Activated CD4-positive, alpha-beta memory T cell treated with anti-CD3 and anti-CD28 coated beads for 36 hours (primary cell): ENCODE results near the gene SCAMP4. TPM values are rescaled to one million over a fixed set of nuclear protein-coding genes. Genes with fewer than 3 reads are reported as not detected.

Experiments
- CTCF ChIA-PET: fragments of 350-600 bp; sonication (Branson Sonifier 250); formaldehyde crosslinking; loops from one replicate; lab custom pipeline; 2021; ENCODE audit warnings: antibody characterized with exemption, inconsistent platforms; lab: Charles Lee
- POLR2A ChIA-PET: fragments of 350-600 bp; sonication (Branson Sonifier 250); formaldehyde crosslinking; loops from one replicate; lab custom pipeline; 2021; ENCODE audit warnings: antibody characterized with exemption; lab: Charles Lee
- DNase-seq: peaks from one replicate; pipeline ENCODE4 v3.0.0-alpha.2; 2020
- H3K27ac Mint-ChIP-seq: one replicate; pipeline ENCODE4 v1.8.0; 2021; ENCODE audit warnings: mixed read lengths
- H3K27me3 Mint-ChIP-seq: one replicate; pipeline ENCODE4 v1.8.0; 2021; ENCODE audit warnings: mixed read lengths
- H3K36me3 Mint-ChIP-seq: one replicate; pipeline ENCODE4 v1.8.0; 2021; ENCODE audit warnings: mixed read lengths
- H3K4me1 Mint-ChIP-seq: one replicate; pipeline ENCODE4 v1.8.0; 2021; ENCODE audit warnings: low read depth, mixed read lengths
- H3K4me3 Mint-ChIP-seq: one replicate; pipeline ENCODE4 v1.8.0; 2021; ENCODE audit warnings: mild to moderate bottlenecking, mixed read lengths
- H3K9me3 Mint-ChIP-seq: one replicate; pipeline ENCODE4 v1.8.0; 2021; ENCODE audit warnings: mixed read lengths
- intact Hi-C: fragments of 100-400 bp; cut with micrococcal nuclease; formaldehyde crosslinking; loops from one replicate; pipeline ENCODE4 v1.15.1; 2023
- total RNA-seq, 2 experiments: library from RNA; stranded (reverse); gene quantifications; one replicate each; pipeline ENCODE4 v1.2.3, GENCODE V29; 2021

Gene SCAMP4
- total RNA-seq, 2 experiments from 2014 or later = 24.2 to 28.4 TPM

GRCh38 chr19:1936430-1936829 is 31.2 kb downstream of the SCAMP4 start:
- H3K27ac Mint-ChIP-seq = no peak overlapping the region
- intact Hi-C loops = no loop called here
- H3K4me3 Mint-ChIP-seq = no peak overlapping the region

GRCh38 chr19:1936916-1937610 is 31.9 kb downstream of the SCAMP4 start:
- peaks cover 14% of the 10 kb centered on the region for H3K4me1 Mint-ChIP-seq
- H3K9me3 Mint-ChIP-seq = peaks cover 12% of the 10 kb centered on the region
- intact Hi-C loops = no loop called here
- no peak overlapping the region for H3K4me3 Mint-ChIP-seq
- POLR2A ChIA-PET = interaction anchor here (0.8 to 1.0 kb wide), 2 partner anchors 40 to 62 kb away, joined by 3 to 4 read pairs; no protein-coding TSS in a partner anchor
- H3K36me3 Mint-ChIP-seq = no peaks in the 10 kb centered on the region
- H3K27me3 Mint-ChIP-seq = no peaks in the 10 kb centered on the region
- H3K27ac Mint-ChIP-seq = no peak overlapping the region
- no peak for DNase-seq
- CTCF ChIA-PET = interaction anchor here (1.2 kb wide), 1 partner anchor 14 kb away, joined by 5 read pairs; no protein-coding TSS in a partner anchor

More at GRCh38 chr19:1936430-1936829, 31.2 kb downstream of the SCAMP4 start:
- Mint-ChIP-seq H3K9me3 (peaks cover 17% of the 10 kb centered on the region), H3K36me3 (peaks cover 4% of the 10 kb centered on the region), H3K4me1 (peaks cover 14% of the 10 kb centered on the region), H3K27me3 (no peaks in the 10 kb centered on the region)
- no peak for DNase-seq
- CTCF ChIA-PET = no interaction called here
- POLR2A ChIA-PET = interaction anchor here (1.0 kb wide), 1 partner anchor 62 kb away, joined by 4 read pairs; no protein-coding TSS in a partner anchor

GRCh38 chr19:1938071-1938470 is 32.9 kb downstream of the SCAMP4 start:
- POLR2A ChIA-PET = no interaction called here
- no peak overlapping the region for H3K27ac Mint-ChIP-seq
- CTCF ChIA-PET = no interaction called here

GRCh38 chr19:1941146-1942077 is 36.2 kb downstream of the SCAMP4 start, which contains the start of gene CSNK1G2:
Gene CSNK1G2 (plus strand): TSS chr19:1941172. CDS start chr19:1969773, 28,601 bp downstream.
- Mint-ChIP-seq H3K36me3 (peaks cover 2% of the 10 kb centered on the region), H3K27me3 (no peaks in the 10 kb centered on the region), H3K27ac (peak within 1 kb of the TSS; percentile 94), H3K4me3 (peak within 1 kb of the TSS; percentile 87), H3K9me3 (no peaks in the 10 kb centered on the region), H3K4me1 (peaks cover 30% of the 10 kb centered on the region)
- intact Hi-C loops = loop anchor here (1.0 to 2.0 kb wide), 2 partner anchors 36 to 155 kb away; partner anchors contain the start of genes ADAT3, IZUMO4, MOB3A and SCAMP4
- ChIA-PET CTCF (interaction anchor here (1.2 to 3.3 kb wide), 2 partner anchors 11 to 18 kb away, joined by 4 to 19 read pairs; no protein-coding TSS in a partner anchor), POLR2A (no interaction called here)
- no peak for DNase-seq

More at GRCh38 chr19:1938071-1938470, 32.9 kb downstream of the SCAMP4 start:
- H3K4me1 Mint-ChIP-seq = peaks cover 18% of the 10 kb centered on the region
- no peaks in the 10 kb centered on the region for H3K36me3 Mint-ChIP-seq
- no peak overlapping the region for H3K4me3 Mint-ChIP-seq
- intact Hi-C loops = no loop called here
- DNase-seq = no peak
- H3K9me3 Mint-ChIP-seq = peaks cover 7% of the 10 kb centered on the region
- no peaks in the 10 kb centered on the region for H3K27me3 Mint-ChIP-seq

- peak overlapping the region; percentile 94 for H3K27ac Mint-ChIP-seq
- peaks cover 2% of the 10 kb centered on the region for H3K36me3 Mint-ChIP-seq
- POLR2A ChIA-PET = interaction anchor here (1.1 kb wide), 1 partner anchor 66 kb away, joined by 3 read pairs; no protein-coding TSS in a partner anchor
- intact Hi-C loops = loop anchor here (1.0 to 2.0 kb wide), 2 partner anchors 37 to 154 kb away; partner anchors contain the start of genes ADAT3, IZUMO4, MOB3A and SCAMP4
- CTCF ChIA-PET = interaction anchor here (0.9 to 3.3 kb wide), 6 partner anchors 11 to 78 kb away, joined by 3 to 19 read pairs (median 4); no protein-coding TSS in a partner anchor
- peaks cover 30% of the 10 kb centered on the region for H3K4me1 Mint-ChIP-seq
- DNase-seq = peak; percentile 89
- no peaks in the 10 kb centered on the region for H3K27me3 Mint-ChIP-seq
- H3K4me3 Mint-ChIP-seq = peak overlapping the region; percentile 84
- no peaks in the 10 kb centered on the region for H3K9me3 Mint-ChIP-seq
These were observed 37.1 kb downstream of the SCAMP4 start for GRCh38 chr19:1942078-1942933.

- no peaks in the 10 kb centered on the region for H3K9me3 Mint-ChIP-seq
- peaks cover 30% of the 10 kb centered on the region for H3K4me1 Mint-ChIP-seq
- peaks cover 2% of the 10 kb centered on the region for H3K36me3 Mint-ChIP-seq
- no peak for DNase-seq
- peak overlapping the region; percentile 94 for H3K27ac Mint-ChIP-seq
- intact Hi-C loops = loop anchor here (1.0 to 2.0 kb wide), 2 partner anchors 38 to 154 kb away; partner anchors contain the start of genes ADAT3, IZUMO4, MOB3A and SCAMP4
- no peaks in the 10 kb centered on the region for H3K27me3 Mint-ChIP-seq
- peak overlapping the region; percentile 84 for H3K4me3 Mint-ChIP-seq
- ChIA-PET CTCF (interaction anchor here (0.9 to 3.3 kb wide), 6 partner anchors 11 to 78 kb away, joined by 3 to 19 read pairs (median 4); no protein-coding TSS in a partner anchor), POLR2A (interaction anchor here (1.1 kb wide), 1 partner anchor 66 kb away, joined by 3 read pairs; no protein-coding TSS in a partner anchor)
These were observed 37.8 kb downstream of the SCAMP4 start for GRCh38 chr19:1942934-1943555.

- Mint-ChIP-seq H3K27me3 (no peaks in the 10 kb centered on the region), H3K27ac (peak overlapping the region; percentile 94), H3K36me3 (peaks cover 4% of the 10 kb centered on the region), H3K9me3 (no peaks in the 10 kb centered on the region), H3K4me3 (peak overlapping the region; percentile 84), H3K4me1 (peaks cover 33% of the 10 kb centered on the region)
- ChIA-PET CTCF (interaction anchor here (1.6 to 3.3 kb wide), 2 partner anchors 10 to 14 kb away, joined by 4 to 19 read pairs; no protein-coding TSS in a partner anchor), POLR2A (no interaction called here)
- intact Hi-C loops = loop anchor here (2.0 kb wide), 1 partner anchor 153 kb away; the partner anchor contains the start of genes IZUMO4 and MOB3A
- DNase-seq = no peak
These were observed 38.5 kb downstream of the SCAMP4 start for GRCh38 chr19:1943661-1944087.

GRCh38 chr19:1944088-1944915 is 39.1 kb downstream of the SCAMP4 start:
- H3K4me3 Mint-ChIP-seq = peak overlapping the region; percentile 40
- no peaks in the 10 kb centered on the region for H3K27me3 Mint-ChIP-seq
- CTCF ChIA-PET = interaction anchor here (0.6 to 3.3 kb wide), 3 partner anchors 14 to 62 kb away, joined by 3 to 19 read pairs (median 3); no protein-coding TSS in a partner anchor
- DNase-seq = no peak
- H3K36me3 Mint-ChIP-seq = peaks cover 6% of the 10 kb centered on the region
- POLR2A ChIA-PET = no interaction called here
- peaks cover 38% of the 10 kb centered on the region for H3K4me1 Mint-ChIP-seq
- no peaks in the 10 kb centered on the region for H3K9me3 Mint-ChIP-seq
- no peak overlapping the region for H3K27ac Mint-ChIP-seq
- intact Hi-C loops = no loop called here

GRCh38 chr19:1944916-1945561 is 39.8 kb downstream of the SCAMP4 start:
- Mint-ChIP-seq H3K27ac (no peak overlapping the region), H3K4me3 (no peak overlapping the region), H3K27me3 (no peaks in the 10 kb centered on the region), H3K4me1 (peaks cover 32% of the 10 kb centered on the region), H3K36me3 (peaks cover 9% of the 10 kb centered on the region), H3K9me3 (no peaks in the 10 kb centered on the region)
- CTCF ChIA-PET = interaction anchor here (0.6 to 3.3 kb wide), 8 partner anchors 15 to 147 kb away, joined by 3 to 19 read pairs (median 4); no protein-coding TSS in a partner anchor
- DNase-seq = no peak
- intact Hi-C loops = no loop called here
- POLR2A ChIA-PET = no interaction called here
